ENCODE data around the gene RBM23. TPM values are rescaled to one million over a fixed set of nuclear protein-coding genes. Genes with fewer than 3 reads are reported as not detected.

The RBM23 gene
- total and polyA plus RNA-seq, 10 of the 15 experiments (the other 5 are each of a cell fraction or from before 2014, with no cell fraction given) = 54.0 to 72.6 (median 61.3) TPM

- TF ChIP-seq NFIC (IDR thresholded peaks at IDR 0.05; ENCODE audit: low read depth, low read length) (no peak), MEF2A (IDR thresholded peaks at IDR 0.05; ENCODE audit: insufficient read depth, low read depth, low read length) (no peak), RUNX3 (IDR thresholded peaks at IDR 0.05; ENCODE audit: low read length) (no peak), GATAD2B (conservative IDR thresholded peaks at IDR 0.05; ENCODE audit: low read depth) (no peak), BCL3 (IDR thresholded peaks at IDR 0.05; ENCODE audit: borderline replicate concordance, insufficient read depth, low read depth, low read length, poor library complexity, severe bottlenecking) (no peak), SPI1 (IDR thresholded peaks at IDR 0.05; ENCODE audit: borderline replicate concordance, insufficient read depth, low read depth, low read length) (no peak), YY1 (IDR thresholded peaks at IDR 0.05; ENCODE audit: low read depth, low read length) (no peak), BCL11A (IDR thresholded peaks at IDR 0.05; ENCODE audit: low read depth, low read length) (no peak), SUPT20H (IDR thresholded peaks at IDR 0.05; ENCODE audit: borderline replicate concordance, control insufficient read depth, low read depth, low read length) (no peak), NFYA (IDR thresholded peaks at IDR 0.05; ENCODE audit: borderline replicate concordance, low read depth, low read length) (no peak), ZNF207 (IDR thresholded peaks at IDR 0.05; ENCODE audit: borderline replicate concordance) (0 out of 2 replicates have a peak, but pooled peaks have one; percentile 60), TARDBP (IDR thresholded peaks at IDR 0.05; ENCODE audit: borderline replicate concordance) (no peak), CREM (IDR thresholded peaks at IDR 0.05; ENCODE audit: low read depth) (no peak), IRF4 (IDR thresholded peaks at IDR 0.05; ENCODE audit: low read depth, low read length) (no peak), NKRF (conservative IDR thresholded peaks at IDR 0.05) (no peak), CBX3 (IDR thresholded peaks at IDR 0.05; ENCODE audit: borderline replicate concordance, low read depth) (no peak)
Observed at GRCh38 chr14:22872833-22873520, 46.0 kb downstream of the RBM23 start (continued).

All from GM12878 (cell line).